Pancreas (tissue), 10 donors: ENCODE data around the gene IL2RA. TPM values are rescaled to one million over a fixed set of nuclear protein-coding genes. Genes with fewer than 3 reads are reported as not detected.

Experiments used
- ATAC-seq, 4 donors: fragments of 200-7000 bp; cut with Tn5 transposase; one replicate each; pipeline versions ENCODE4 v1.8.0 to v1.9.1; 2020; ENCODE audit warnings: mild to moderate bottlenecking in 4 of 4, moderate library complexity in 4 of 4
- DNase-seq, 6 donors: peaks; one replicate each; pipeline ENCODE4 v3.0.0-alpha.2; 2020
- FAIRE-seq: peaks from 2 replicates; lab custom pipeline; 2012; peaks lifted over from hg19 to GRCh38; lab: Jason Lieb, UNC
- H3K27ac ChIP-seq, 4 donors: fragments of 200-600 bp; sonication (generic); 1 replicate in 3 of 4; 2 replicates in 1 of 4; pipeline versions ENCODE4 v1.5.0 to v1.8.0; 2020
- H3K27me3 ChIP-seq, 4 donors: fragments of 200-600 bp; one replicate each; pipeline ENCODE4 v1.8.0; 2021
- H3K36me3 ChIP-seq, 3 donors: fragments of 200-600 bp; sonication (generic) in 1 of 3; one replicate each; pipeline versions ENCODE4 v1.5.0 to v1.8.0; 2020 to 2021
- H3K4me1 ChIP-seq, 3 donors: fragments of 200-600 bp; one replicate each; pipeline ENCODE4 v1.8.0; 2021
- H3K4me3 ChIP-seq, 4 donors: fragments of 200-600 bp; sonication (generic) in 2 of 4; one replicate each; pipeline versions ENCODE4 v1.5.0 to v1.8.0; 2020 to 2021
- H3K9me3 ChIP-seq, 4 donors: fragments of 200-600 bp; one replicate each; pipeline ENCODE4 v1.8.0; 2021
- WGBS, 2 donors: extraction: QIAGEN DNeasy Blood & Tissue Kit; methylation state at CpG; one replicate each; pipeline ENCODE4 v1.1.7; 2013; 5-methylcytosine and 5-hydroxymethylcytosine counted together
- intact Hi-C, 3 donors: fragments of 100-400 bp; cut with DNase I; formaldehyde crosslinking; loops; one replicate each; pipeline versions ENCODE4 v1.11.1 to v1.14.2; 2022
- polyA plus RNA-seq, 2 donors: library from polyadenylated mRNA; stranded (reverse); fragments of 200-250 nt; gene quantifications; one replicate each; pipeline ENCODE4 v1.2.3, GENCODE V29; 2013
- total RNA-seq, 6 donors: library from RNA; stranded (reverse); fragmentation: NEBNext Ultra II Directional in 4 of 6; extraction: Animal tissue kit (Norgen Biotek cat#: 25700) in 4 of 6; gene quantifications; one replicate each; pipeline versions ENCODE4 v1.2.1 to v1.2.4, GENCODE V29; 2021 to 2023
- TF ChIP-seq, protein P1 (sequence below), 4 donors: fragments of 200-600 bp; sonication (generic) in 3 of 4; IDR thresholded peaks; one replicate each; pipeline versions ENCODE4 v1.5.0 to v1.8.0; 2021; ENCODE audit warnings: antibody characterized with exemption in 4 of 4
- donor health status: healthy with polysubstance abuse.
- donor health status: DM: no; HTN: no; CAD: no; lungs with moderate emphysema.
- donor health status: DM: no; HTN: no; CAD: no.
- donor health status: control.
- donor health status: control.
- donor health status: Bipolar disorder and iron deficiency.
- donor health status: DM: yes; HTN: yes; CAD: no.
- donor health status: DM: no; HTN: no; CAD: no.
- donor health status: DM: no; HTN: no; CAD: no.
- donor health status: DM: yes; HTN: yes; CAD: no.

IL2RA gene
- total and polyA plus RNA-seq, 8 donors = 0.11 to 1.1 (median 0.26) TPM; not detected in 2

DNA sequence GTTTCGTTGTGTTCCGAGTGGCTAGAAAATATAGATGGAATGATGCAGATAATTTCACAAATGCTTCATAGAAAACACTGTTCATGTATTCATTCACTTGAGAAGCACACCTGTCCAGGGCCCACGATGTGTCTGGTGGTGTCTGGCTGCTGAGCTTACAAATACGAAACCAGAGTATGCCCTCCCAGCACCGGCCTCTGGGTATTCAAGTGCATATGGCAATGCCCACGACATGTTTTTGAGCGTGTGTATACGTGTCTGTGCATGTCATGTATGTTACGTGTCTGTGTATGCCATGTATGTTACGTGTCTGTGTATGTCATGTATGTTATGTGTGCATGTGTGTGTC lies 37.9 kb downstream of the IL2RA start:
- Histone ChIP-seq H3K27me3 (no peaks in the 10 kb centered on the region), H3K36me3 (no peaks in the 10 kb centered on the region), H3K9me3 (no peaks in the 10 kb centered on the region), H3K4me1 (no peaks in the 10 kb centered on the region), H3K4me3 (no peak overlapping the region), H3K27ac (no peak overlapping the region)
- intact Hi-C loops = no loop called here
- DNase-seq (no peak), FAIRE-seq (no peak), ATAC-seq (no peak)
- TF ChIP-seq, protein P1, sequence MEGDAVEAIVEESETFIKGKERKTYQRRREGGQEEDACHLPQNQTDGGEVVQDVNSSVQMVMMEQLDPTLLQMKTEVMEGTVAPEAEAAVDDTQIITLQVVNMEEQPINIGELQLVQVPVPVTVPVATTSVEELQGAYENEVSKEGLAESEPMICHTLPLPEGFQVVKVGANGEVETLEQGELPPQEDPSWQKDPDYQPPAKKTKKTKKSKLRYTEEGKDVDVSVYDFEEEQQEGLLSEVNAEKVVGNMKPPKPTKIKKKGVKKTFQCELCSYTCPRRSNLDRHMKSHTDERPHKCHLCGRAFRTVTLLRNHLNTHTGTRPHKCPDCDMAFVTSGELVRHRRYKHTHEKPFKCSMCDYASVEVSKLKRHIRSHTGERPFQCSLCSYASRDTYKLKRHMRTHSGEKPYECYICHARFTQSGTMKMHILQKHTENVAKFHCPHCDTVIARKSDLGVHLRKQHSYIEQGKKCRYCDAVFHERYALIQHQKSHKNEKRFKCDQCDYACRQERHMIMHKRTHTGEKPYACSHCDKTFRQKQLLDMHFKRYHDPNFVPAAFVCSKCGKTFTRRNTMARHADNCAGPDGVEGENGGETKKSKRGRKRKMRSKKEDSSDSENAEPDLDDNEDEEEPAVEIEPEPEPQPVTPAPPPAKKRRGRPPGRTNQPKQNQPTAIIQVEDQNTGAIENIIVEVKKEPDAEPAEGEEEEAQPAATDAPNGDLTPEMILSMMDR (IDR thresholded peaks at IDR 0.05) = no peak
- 74 to 78% methylated on average over 10 of the region's 10 CpGs for WGBS, 2 donors

DNA sequence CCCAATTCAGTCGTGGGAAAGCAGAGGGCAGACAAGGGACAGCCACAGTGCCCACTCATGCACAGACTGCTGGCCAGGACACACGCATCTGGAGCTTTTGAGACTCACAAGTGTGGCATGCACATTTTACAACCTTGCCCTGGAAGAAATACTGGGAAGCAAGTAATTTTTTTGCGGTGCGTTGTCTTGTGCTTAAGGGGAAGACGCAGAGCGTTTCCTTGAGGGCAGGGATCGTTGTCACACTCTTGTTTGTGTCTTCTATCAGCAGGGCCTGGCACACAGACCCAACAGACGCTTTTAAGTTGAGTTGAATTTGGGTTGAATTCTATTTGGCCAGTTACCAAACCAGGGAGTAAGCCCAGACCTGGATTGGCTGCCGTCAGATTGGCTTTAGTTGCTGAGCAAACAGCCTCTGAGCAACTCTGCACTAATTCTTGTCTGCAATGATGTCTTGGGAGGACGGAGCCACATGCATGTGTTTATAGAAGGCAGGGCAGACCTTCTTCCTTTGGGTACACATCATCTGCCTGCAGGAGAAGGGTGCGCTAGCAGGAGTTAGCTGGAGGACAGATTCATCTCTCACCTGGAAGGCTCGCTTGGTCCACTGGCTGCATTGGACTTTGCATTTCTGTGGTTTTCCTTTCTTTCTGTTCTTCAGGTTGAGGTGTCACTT lies 38.4 kb downstream of the IL2RA start:
- intact Hi-C loops = no loop called here
- ATAC-seq (no peak), DNase-seq (no peak), FAIRE-seq (no peak)
- 69 to 74% methylated on average over 12 of the region's 12 CpGs for WGBS, 2 donors
- Histone ChIP-seq H3K4me3 (no peak overlapping the region), H3K4me1 (no peaks in the 10 kb centered on the region), H3K27ac (no peak overlapping the region), H3K9me3 (no peaks in the 10 kb centered on the region), H3K36me3 (no peaks in the 10 kb centered on the region), H3K27me3 (no peaks in the 10 kb centered on the region)
- TF ChIP-seq, protein P1 (IDR thresholded peaks at IDR 0.05) = no peak

DNA sequence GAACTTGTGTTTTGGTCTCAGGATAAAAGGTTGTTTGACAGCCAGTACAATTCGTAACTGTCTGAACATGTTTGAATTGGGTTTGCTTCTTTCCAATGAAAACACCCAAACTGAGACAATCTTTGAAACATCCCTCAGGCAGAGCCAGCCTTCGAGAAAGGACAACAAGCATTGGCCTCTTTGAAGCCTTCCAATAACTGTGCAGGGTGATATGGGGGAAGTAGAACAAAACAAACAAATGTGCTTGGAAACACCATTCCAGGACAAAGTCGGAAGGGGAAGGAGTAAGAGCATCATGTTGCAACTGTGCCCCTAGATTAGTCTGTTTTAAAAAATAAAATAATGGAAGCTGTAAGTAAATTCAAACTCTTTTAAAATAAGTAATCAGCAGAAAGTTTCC lies 39.5 kb downstream of the IL2RA start:
- ATAC-seq (no peak), DNase-seq (no peak), FAIRE-seq (no peak)
- H3K4me3 ChIP-seq = no peak overlapping the region
- TF ChIP-seq, protein P1 (IDR thresholded peaks at IDR 0.05) = no peak
- WGBS, 2 donors = 51 to 61% methylated on average over 3 of the region's 3 CpGs
- no peaks in the 10 kb centered on the region for H3K4me1 ChIP-seq
- no peaks in the 10 kb centered on the region for H3K27me3 ChIP-seq
- H3K36me3 ChIP-seq = no peaks in the 10 kb centered on the region
- H3K27ac ChIP-seq = no peak overlapping the region
- H3K9me3 ChIP-seq = no peaks in the 10 kb centered on the region
- intact Hi-C loops = no loop called here

GRCh38 chr10:6020826-6021225 lies 41.3 kb downstream of the IL2RA start:
- Histone ChIP-seq H3K27me3 (no peaks in the 10 kb centered on the region), H3K36me3 (no peaks in the 10 kb centered on the region), H3K9me3 (no peaks in the 10 kb centered on the region), H3K27ac (no peak overlapping the region), H3K4me3 (no peak overlapping the region), H3K4me1 (no peaks in the 10 kb centered on the region)
- peak in 2 of 4 donors; percentile 23 to 34 for ATAC-seq
- intact Hi-C loops = no loop called here
- TF ChIP-seq, protein P1 (IDR thresholded peaks at IDR 0.05) = no peak
- DNase-seq = no peak
- 78 to 79% methylated on average over 9 of the region's 9 CpGs for WGBS, 2 donors
- FAIRE-seq = no peak

GRCh38 chr10:6019796-6020195 lies 42.4 kb downstream of the IL2RA start:
- H3K27ac ChIP-seq = no peak overlapping the region
- H3K27me3 ChIP-seq = no peaks in the 10 kb centered on the region
- H3K4me3 ChIP-seq = no peak overlapping the region
- no peak for DNase-seq
- WGBS, 2 donors = 86 to 89% methylated on average over 12 of the region's 12 CpGs
- no peaks in the 10 kb centered on the region for H3K9me3 ChIP-seq
- no peaks in the 10 kb centered on the region for H3K36me3 ChIP-seq
- TF ChIP-seq, protein P1 (IDR thresholded peaks at IDR 0.05) = no peak
- intact Hi-C loops = loop anchor here in 1 of 3 donors (10.0 kb wide), 2 partner anchors 55 to 75 kb away; no protein-coding TSS in a partner anchor
- ATAC-seq = no peak
- no peaks in the 10 kb centered on the region for H3K4me1 ChIP-seq
- FAIRE-seq = no peak
